Small intestine (tissue), 7 donors: Measurements from ENCODE around the gene LRCH1. TPM values are rescaled to one million over a fixed set of nuclear protein-coding genes. Genes with fewer than 3 reads are reported as not detected.
A peak's percentile ranks its signal among the peaks of the same experiment; 100 is the strongest.

Experiments
- DNase-seq, 2 donors: peaks; one replicate each; pipeline versions ENCODE4 v3.0.0 to v3.0.0-alpha.2; 2013
- FAIRE-seq: peaks from 2 replicates; lab custom pipeline; 2012; peaks lifted over from hg19 to GRCh38; lab: Jason Lieb, UNC
- H3K27ac ChIP-seq, 3 donors: one replicate each; pipeline ENCODE4 v1.5.1; 2013; ENCODE audit warnings: low read length in 2 of 3, mild to moderate bottlenecking in 2 of 3, control low read depth in 1 of 3, inconsistent platforms in 1 of 3, low read depth in 1 of 3, moderate library complexity in 1 of 3
- H3K27me3 ChIP-seq, 3 donors: one replicate each; pipeline ENCODE4 v1.6.1; 2013; ENCODE audit warnings: low read length in 3 of 3, inconsistent platforms in 1 of 3; ENCODE audit not compliant: control insufficient read depth in 3 of 3, insufficient read depth in 3 of 3
- H3K36me3 ChIP-seq, 3 donors: one replicate each; pipeline ENCODE4 v1.6.1; 2013; ENCODE audit warnings: low read length in 3 of 3, inconsistent platforms in 1 of 3, low read depth in 1 of 3, mild to moderate bottlenecking in 1 of 3, moderate library complexity in 1 of 3; ENCODE audit not compliant: control insufficient read depth in 3 of 3, insufficient read depth in 2 of 3
- H3K4me1 ChIP-seq, 3 donors: one replicate each; pipeline ENCODE4 v1.6.1; 2013; ENCODE audit warnings: low read length in 2 of 3, inconsistent platforms in 1 of 3, low read depth in 1 of 3, mild to moderate bottlenecking in 1 of 3, moderate library complexity in 1 of 3; ENCODE audit not compliant: control insufficient read depth in 3 of 3, insufficient read depth in 2 of 3
- H3K4me3 ChIP-seq, 3 donors: one replicate each; pipeline ENCODE4 v1.5.1; 2013; ENCODE audit warnings: low read length in 3 of 3, control low read depth in 1 of 3, inconsistent platforms in 1 of 3, low read depth in 1 of 3, mild to moderate bottlenecking in 1 of 3, moderate library complexity in 1 of 3
- H3K9me3 ChIP-seq, 2 donors: one replicate each; pipeline ENCODE4 v1.6.1; 2013; ENCODE audit warnings: low read depth in 1 of 2, low read length in 1 of 2; ENCODE audit not compliant: control insufficient read depth in 2 of 2, insufficient read depth in 1 of 2
- WGBS, 3 donors: extraction: QIAGEN DNeasy Blood & Tissue Kit; methylation state at CpG; one replicate each; pipeline ENCODE4 v1.1.7; 2013; 5-methylcytosine and 5-hydroxymethylcytosine counted together
- polyA plus RNA-seq, 4 donors: library from polyadenylated mRNA; stranded (reverse) in 3 of 4; unstranded in 1 of 4; fragments of 200-250 nt in 3 of 4; fragments of 120-200 nt in 1 of 4; gene quantifications; one replicate each; pipeline versions ENCODE4 v1.2.1 to v1.2.3, GENCODE V29; 2013
- donor health status: healthy with polysubstance abuse.
- donor health status: control.
- donor health status: control.
- donor health status: Bipolar disorder and iron deficiency.
- donor health status: healthy.

LRCH1 gene
- polyA plus RNA-seq, 4 donors: 6.9 to 10.9 (median 7.0) TPM

GRCh38 chr13:46612267-46612666, 59.3 kb downstream of the LRCH1 start:
- FAIRE-seq (no peak), DNase-seq (no peak)
- Histone ChIP-seq H3K27me3 (no peaks in the 10 kb centered on the region), H3K4me3 (no peak overlapping the region), H3K27ac (no peak overlapping the region), H3K36me3 (no peaks in the 10 kb centered on the region), H3K4me1 (peaks cover 5 to 29% (median 21%) of the 10 kb centered on the region in 3 donors), H3K9me3 (no peaks in the 10 kb centered on the region)
- WGBS, 3 donors: 79 to 91% (median 81%) methylated on average over 3 of the region's 3 CpGs

DNA sequence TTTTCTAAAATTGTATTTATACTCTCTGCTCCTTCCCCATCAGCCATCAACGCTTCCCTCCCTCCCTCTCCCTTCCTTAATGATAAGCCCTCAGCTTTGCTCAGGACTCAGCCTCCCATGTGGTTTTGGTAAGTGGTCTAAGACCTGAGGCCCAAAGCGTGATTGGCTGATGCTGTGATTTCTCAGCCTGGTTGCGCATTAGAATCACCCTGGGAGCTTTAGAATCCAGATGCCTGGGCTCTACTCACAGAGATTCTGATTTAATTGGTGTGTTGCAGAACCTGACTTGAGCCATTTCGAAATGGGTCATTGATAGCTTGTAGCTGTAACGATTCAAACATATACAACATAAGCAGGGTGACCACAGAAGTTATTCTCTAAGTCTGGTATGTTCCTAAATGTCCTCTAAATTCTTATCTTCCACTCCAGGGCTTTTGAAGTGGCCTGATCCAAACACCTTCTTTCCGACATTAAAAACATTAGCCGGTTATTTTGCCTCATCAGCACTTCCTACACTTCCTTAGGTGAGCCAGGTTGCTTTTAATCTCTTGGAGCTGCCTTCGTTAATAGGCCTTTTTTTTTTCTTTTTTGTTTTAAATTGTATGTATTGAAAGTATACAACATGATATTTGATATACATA, 60.6 kb downstream of the LRCH1 start:
- no peaks in the 10 kb centered on the region for H3K27me3 ChIP-seq
- no peaks in the 10 kb centered on the region for H3K9me3 ChIP-seq
- no peaks in the 10 kb centered on the region for H3K36me3 ChIP-seq
- H3K4me3 ChIP-seq: no peak overlapping the region
- 86 to 94% (median 92%) methylated on average over 8 of the region's 8 CpGs for WGBS, 3 donors
- DNase-seq (no peak), FAIRE-seq (no peak)
- peaks cover 5 to 30% (median 20%) of the 10 kb centered on the region in 3 donors for H3K4me1 ChIP-seq
- H3K27ac ChIP-seq: no peak overlapping the region

DNA sequence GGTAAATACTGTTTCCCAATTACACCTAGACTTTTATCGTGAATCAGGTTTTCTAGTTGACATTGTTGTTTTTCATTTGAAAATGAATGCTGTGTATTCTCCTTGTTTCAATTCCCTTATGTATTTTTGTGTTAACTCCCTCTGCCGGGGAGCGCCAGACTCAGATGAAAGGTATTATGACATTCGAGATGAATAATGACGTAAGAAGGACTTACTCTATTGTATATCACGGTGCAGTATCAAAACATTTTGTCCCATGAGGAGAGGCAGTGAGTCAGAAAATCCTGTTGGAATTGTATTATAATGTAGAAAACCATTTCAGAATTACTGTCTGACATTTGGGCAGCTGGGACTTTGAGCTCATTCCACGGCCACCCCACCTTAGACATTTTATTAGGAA, 61.6 kb downstream of the LRCH1 start:
- WGBS, 3 donors: 81 to 90% (median 85%) methylated on average over 7 of the region's 7 CpGs
- Histone ChIP-seq H3K27me3 (no peaks in the 10 kb centered on the region), H3K36me3 (no peaks in the 10 kb centered on the region), H3K9me3 (no peaks in the 10 kb centered on the region), H3K4me3 (no peak overlapping the region), H3K4me1 (peaks cover under 1 to 24% (median 13%) of the 10 kb centered on the region in 3 donors), H3K27ac (no peak overlapping the region)
- DNase-seq (no peak), FAIRE-seq (no peak)

- H3K4me1 ChIP-seq: peaks cover 6 to 30% (median 13%) of the 10 kb centered on the region in 3 donors
- 32 to 62% (median 59%) methylated on average over 8 of the region's 8 CpGs for WGBS, 3 donors
- peak overlapping the region in 1 of 3 donors; percentile 2 for H3K4me3 ChIP-seq
- H3K27ac ChIP-seq: peak overlapping the region; percentile 12 to 79 (median 50)
- DNase-seq: no peak
- H3K27me3 ChIP-seq: no peaks in the 10 kb centered on the region
- no peaks in the 10 kb centered on the region for H3K9me3 ChIP-seq
- FAIRE-seq: no peak
- H3K36me3 ChIP-seq: no peaks in the 10 kb centered on the region
These were observed 63.0 kb downstream of the LRCH1 start for GRCh38 chr13:46615888-46616531.

DNA sequence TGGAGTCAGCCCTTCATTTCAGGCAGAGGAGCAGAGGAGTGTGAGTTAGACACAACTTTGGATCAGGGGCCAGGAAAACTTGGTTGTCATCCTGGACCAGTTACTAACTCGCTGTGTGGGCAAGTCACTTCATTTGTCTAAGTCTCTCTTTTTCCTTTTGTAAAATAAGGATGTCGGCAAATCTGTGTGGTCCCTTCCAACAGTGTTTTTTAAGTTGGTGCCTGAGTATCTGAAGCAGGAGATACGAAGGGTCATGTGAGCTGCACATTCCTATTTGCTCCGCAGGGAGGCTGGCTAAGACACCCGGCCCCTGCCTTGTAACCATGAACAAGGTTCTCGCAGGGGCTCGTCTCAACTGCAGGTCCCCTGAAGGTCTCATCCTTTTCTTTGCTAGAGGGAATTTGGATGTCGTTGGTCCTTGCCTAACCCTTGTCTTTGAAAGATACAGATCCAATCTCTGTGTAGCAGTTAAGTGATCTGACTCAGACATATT, 64.3 kb downstream of the LRCH1 start:
- 71 to 88% (median 87%) methylated on average over 8 of the region's 8 CpGs for WGBS, 3 donors
- Histone ChIP-seq H3K36me3 (no peaks in the 10 kb centered on the region), H3K4me1 (peaks cover 7 to 40% (median 18%) of the 10 kb centered on the region in 3 donors), H3K27ac (peak overlapping the region in 2 of 3 donors; percentile 9 to 28), H3K4me3 (no peak overlapping the region), H3K9me3 (no peaks in the 10 kb centered on the region), H3K27me3 (no peaks in the 10 kb centered on the region)
- FAIRE-seq (no peak), DNase-seq (no peak)

GRCh38 chr13:46617885-46618284, 64.9 kb downstream of the LRCH1 start:
- Histone ChIP-seq H3K27ac (no peak overlapping the region), H3K4me3 (no peak overlapping the region), H3K36me3 (no peaks in the 10 kb centered on the region), H3K27me3 (no peaks in the 10 kb centered on the region), H3K9me3 (no peaks in the 10 kb centered on the region), H3K4me1 (peaks cover 7 to 46% (median 24%) of the 10 kb centered on the region in 3 donors)
- FAIRE-seq: no peak
- no peak for DNase-seq
- WGBS, 3 donors: 96 to 99% (median 96%) methylated on average over 5 of the region's 5 CpGs

DNA sequence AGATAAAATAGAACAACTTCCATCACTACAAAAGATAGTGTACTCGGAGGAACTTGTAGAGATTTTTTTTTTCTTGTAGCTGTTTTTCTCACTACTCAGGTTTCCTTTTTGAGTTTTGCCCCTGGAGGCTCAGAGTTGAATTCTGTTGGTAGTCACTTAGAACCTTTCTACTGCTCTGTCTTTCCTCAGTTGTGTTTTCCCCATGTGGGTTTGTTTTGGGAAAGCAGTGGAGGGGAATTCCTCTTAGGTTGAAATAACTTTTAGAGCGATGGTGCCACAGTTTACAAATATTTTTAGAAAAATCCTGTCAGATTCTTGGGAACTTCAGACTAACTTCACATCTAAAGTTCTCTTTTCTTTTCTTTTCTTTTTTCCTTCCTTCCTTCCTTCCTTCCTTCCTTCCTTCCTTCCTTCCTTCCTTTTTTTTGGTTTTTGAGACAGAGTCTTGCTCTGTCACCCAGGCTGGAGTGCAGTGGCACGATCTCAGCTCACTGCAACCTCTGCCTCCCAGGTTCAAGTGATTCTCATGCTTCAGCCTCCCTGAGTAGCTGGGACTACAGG, 65.8 kb downstream of the LRCH1 start:
- 72 to 89% (median 84%) methylated on average over 3 of the region's 3 CpGs for WGBS, 3 donors
- H3K27ac ChIP-seq: no peak overlapping the region

GRCh38 chr13:46620029-46620428, 67.1 kb downstream of the LRCH1 start:
- no peaks in the 10 kb centered on the region for H3K9me3 ChIP-seq
- DNase-seq (no peak), FAIRE-seq (no peak)
- H3K27me3 ChIP-seq: no peaks in the 10 kb centered on the region
- H3K36me3 ChIP-seq: no peaks in the 10 kb centered on the region
- H3K4me1 ChIP-seq: peaks cover 7 to 49% (median 26%) of the 10 kb centered on the region in 3 donors
- no peak overlapping the region for H3K27ac ChIP-seq
- no peak overlapping the region for H3K4me3 ChIP-seq
- 51 to 70% (median 65%) methylated on average over 5 of the region's 5 CpGs for WGBS, 3 donors

More for the DNA sequence above, 65.8 kb downstream of the LRCH1 start:
- DNase-seq (no peak), FAIRE-seq (no peak)
- no peaks in the 10 kb centered on the region for H3K36me3 ChIP-seq
- H3K4me3 ChIP-seq: no peak overlapping the region
- H3K9me3 ChIP-seq: no peaks in the 10 kb centered on the region
- H3K27me3 ChIP-seq: no peaks in the 10 kb centered on the region
- H3K4me1 ChIP-seq: peaks cover 7 to 49% (median 26%) of the 10 kb centered on the region in 3 donors
